GM18508 (cell line): ENCODE data around the gene ARHGAP5.
"Not testable (repeated sequence)": the region's sequence is repeated elsewhere in the genome, so short reads cannot be mapped to it uniquely, and the experiment has no call there.

Experiments used
- ATAC-seq: cut with Tn5 transposase; IDR thresholded peaks from one replicate; pipeline ENCODE4 v1.9.1; 2021; ENCODE audit warnings: moderate number of reproducible peaks; ENCODE audit not compliant: insufficient read depth, unreplicated experiment

ARHGAP5 gene

GRCh38 chr14:32109676-32110547 lies 32.8 kb downstream of the ARHGAP5 start:
- no peak for ATAC-seq

GRCh38 chr14:32110548-32110896 lies 33.4 kb downstream of the ARHGAP5 start:
- ATAC-seq = no peak

- no peak for ATAC-seq
These were observed 44.4 kb downstream of the ARHGAP5 start for GRCh38 chr14:32121536-32121935.

- ATAC-seq = no peak
These were observed 44.8 kb downstream of the ARHGAP5 start for GRCh38 chr14:32121948-32122347.

DNA sequence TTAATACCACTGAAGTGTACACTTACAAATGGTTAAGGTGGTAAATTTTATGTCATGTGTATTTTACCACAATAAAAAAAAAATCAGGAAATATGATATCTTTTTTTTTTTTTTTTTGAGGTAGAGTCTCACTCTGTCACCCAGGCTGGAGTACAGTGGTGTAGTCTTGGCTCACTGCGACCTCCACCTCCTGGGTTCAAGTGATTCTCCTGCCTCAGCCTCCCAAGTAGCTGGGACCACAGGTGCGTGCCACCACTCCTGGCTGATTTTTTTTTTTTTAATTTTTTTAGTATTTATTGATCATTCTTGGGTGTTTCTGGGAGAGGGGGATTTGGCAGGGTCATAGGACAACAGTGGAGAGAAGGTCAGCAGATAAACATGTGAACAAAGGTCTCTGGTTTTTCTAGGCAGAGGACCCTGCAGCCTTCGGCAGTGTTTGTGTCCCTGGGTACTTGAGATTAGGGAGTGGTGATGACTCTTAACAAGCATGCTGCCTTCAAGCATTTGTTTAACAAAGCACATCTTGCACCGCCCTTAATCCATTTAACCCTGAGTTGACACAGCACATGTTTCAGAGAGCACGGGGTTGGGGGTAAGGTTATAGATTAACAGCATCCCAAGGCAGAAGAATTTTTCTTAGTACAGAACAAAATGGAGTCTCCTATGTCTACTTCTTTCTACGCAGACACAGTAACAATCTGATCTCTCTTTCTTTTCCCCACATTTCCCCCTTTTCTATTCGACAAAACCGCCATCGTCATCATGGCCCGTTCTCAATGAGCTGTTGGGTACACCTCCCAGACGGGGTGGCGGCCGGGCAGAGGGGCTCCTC lies 50.0 kb downstream of the ARHGAP5 start:
- not testable (repeated sequence) for ATAC-seq

- not testable (repeated sequence) for ATAC-seq
These were observed 50.9 kb downstream of the ARHGAP5 start for GRCh38 chr14:32127731-32128654.

- ATAC-seq = no peak
These were observed 51.6 kb downstream of the ARHGAP5 start for GRCh38 chr14:32128703-32129102.

GRCh38 chr14:32129124-32129523 lies 52.0 kb downstream of the ARHGAP5 start:
- no peak for ATAC-seq

DNA sequence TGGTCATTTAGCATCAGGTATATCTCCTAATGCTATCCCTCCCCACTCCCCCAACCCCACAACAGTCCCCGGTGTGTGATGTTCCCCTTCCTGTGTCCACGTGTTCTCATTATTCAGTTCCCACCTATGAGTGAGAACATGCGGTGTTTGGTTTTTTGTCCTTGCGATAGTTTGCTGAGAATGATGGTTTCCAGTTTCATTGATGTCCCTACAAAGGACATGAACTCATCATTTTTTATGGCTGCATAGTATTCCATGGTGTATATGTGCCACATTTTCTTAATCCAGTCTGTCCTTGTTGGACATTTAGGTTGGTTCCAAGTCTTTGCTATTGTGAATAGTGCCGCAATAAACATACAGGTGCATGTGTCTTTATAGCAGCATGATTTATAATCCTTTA lies 54.6 kb downstream of the ARHGAP5 start:
- not testable (repeated sequence) for ATAC-seq

- no peak for ATAC-seq
These were observed 57.5 kb downstream of the ARHGAP5 start for GRCh38 chr14:32134448-32135097.

DNA sequence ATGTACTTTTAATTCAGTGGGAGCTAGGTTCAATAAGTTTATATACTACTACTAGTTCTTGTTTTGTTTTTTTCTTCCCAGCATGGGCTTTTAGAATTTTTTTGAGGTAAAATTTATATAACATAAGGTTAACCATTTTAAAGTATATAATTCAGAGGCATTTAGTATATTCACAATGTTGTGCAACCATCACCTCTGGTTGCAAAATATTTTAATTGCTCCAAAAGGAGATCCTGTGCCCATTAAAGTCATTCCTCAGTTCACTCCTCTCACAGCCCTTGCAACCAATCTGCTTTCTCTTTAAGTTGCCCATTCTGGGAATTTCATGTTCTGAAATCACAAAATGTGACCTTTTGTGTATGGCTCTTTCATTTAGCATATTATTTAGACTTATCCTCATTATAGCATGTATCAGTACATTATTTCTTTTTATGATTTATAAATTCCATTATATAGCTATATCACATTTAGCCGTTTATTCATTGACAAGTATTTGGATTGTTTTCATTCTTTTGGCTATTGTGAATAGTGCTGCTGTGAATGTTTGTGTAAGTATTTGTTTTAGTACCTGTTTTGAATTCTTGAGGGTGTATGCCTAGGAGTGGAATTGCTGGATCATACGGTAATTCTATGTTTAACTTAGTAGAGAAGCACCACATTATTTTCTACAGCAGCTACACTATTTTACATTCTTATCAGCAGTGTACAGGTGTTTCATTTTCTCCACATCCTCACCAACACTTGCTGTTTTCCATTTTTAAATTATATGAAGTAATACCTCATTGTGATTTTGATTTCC lies 59.1 kb downstream of the ARHGAP5 start:
- ATAC-seq = no peak

DNA sequence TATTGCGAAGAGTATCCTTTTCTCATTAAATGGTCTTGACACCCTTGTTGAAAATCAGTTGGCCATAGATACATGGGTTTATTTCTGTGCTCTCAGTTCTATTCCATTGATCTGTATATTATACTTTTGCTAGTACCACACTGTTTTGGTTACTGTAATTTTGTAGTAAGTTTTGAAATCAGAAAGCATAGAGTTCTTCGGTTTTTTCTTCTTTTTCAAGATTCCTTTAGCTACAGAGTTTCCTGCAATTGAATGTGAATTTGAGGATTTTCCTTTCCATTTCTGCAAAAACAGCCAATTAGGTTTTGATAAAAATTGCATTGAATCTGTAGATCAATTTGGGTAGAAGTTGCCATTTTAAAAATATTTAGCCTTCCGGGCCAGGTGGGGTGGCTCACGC lies 60.2 kb downstream of the ARHGAP5 start:
- ATAC-seq = no peak

DNA sequence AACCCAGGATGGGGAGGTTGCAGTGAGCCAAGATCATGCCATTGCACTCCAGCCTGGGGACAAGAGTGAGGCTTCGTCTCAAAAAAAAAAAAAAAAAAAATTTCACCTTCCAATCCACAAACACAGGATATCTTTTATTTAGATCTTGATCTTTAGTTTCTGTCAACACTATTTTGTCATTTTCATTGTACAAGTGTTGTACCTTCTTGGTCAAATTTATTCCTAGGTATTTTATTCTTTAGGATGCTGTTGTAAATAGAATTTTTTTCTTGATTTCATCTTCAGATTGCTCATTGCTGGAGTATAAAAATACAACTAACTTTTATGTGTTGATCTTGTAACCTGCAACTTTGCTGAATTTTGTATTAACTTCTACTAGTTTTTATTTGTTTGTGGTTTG lies 60.8 kb downstream of the ARHGAP5 start:
- ATAC-seq = no peak

DNA sequence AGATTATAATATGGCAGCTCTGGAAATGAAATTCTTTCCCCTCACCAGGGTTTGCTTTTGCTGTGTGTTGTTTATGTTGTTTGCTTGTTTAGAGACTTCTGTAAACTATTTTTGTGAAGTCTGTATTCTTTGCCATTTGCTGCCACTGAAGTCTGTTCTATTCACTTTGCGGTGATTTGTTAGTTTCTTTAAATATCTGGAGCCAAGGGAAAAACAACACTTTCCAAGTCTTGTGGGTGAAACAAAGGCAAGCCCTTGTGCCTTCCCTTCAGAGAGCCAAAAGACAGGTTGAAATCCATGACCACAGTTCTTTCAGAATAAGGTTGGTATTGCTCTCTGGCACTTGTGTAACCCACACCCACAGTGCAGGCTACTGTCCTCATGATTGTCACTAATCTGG lies 65.2 kb downstream of the ARHGAP5 start:
- no peak for ATAC-seq

- no peak for ATAC-seq
These were observed 65.8 kb downstream of the ARHGAP5 start for GRCh38 chr14:32142754-32143437.

DNA sequence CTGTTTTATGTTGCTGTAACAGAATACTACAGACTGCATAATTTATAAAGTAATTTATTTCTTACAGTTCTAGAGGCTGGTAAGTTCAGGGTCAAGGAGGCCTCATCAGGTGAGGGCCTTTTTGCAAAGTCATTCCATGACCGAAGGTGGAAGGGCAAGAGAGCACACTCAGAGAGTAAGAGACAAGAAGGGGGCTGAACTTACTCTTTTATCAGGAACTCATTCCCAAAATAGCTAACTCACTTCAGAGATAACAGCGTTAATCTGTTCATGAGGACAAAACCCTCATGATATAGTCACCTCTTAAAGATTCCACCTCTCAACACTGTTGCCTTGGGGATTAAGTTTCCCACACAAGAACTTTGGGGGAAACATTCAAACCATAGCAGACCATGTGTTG lies 73.3 kb downstream of the ARHGAP5 start:
- no peak for ATAC-seq

GRCh38 chr14:32166029-32166428 lies 88.9 kb downstream of the ARHGAP5 start:
- ATAC-seq = no peak

- ATAC-seq = no peak
These were observed 89.8 kb downstream of the ARHGAP5 start for GRCh38 chr14:32166924-32167323.

GRCh38 chr14:32167907-32168306 lies 90.8 kb downstream of the ARHGAP5 start:
- no peak for ATAC-seq
